ENCODE results near the gene ARTN.

The ARTN gene

GRCh38 chr1:43970502-43970901 lies 36.9 kb downstream of the ARTN start:
- no peak for DNase-seq (ENCODE audit: low read depth in 2 of 2, low spot score in 1 of 2)

DNA sequence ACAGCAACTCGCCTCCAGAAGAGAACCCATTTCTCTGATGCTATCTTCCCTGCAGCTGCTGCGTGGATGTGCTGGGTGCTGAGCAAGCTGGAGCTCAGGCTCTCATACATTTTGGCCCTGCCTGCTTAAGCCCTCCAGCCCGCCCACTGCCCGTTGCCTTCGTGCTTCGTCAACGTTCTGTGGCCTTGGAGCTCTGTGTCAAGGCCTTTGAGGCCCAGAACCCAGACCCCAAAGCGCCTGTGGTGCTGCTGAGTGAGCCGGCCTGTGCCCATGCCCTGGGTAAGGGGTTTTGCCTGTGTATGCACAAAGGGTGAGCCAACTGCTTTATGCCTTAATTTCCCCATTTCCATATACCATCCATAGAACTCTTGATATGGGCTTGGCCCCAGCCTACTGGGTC lies 37.3 kb downstream of the ARTN start:
- no peak for DNase-seq (ENCODE audit: low read depth in 2 of 2, low spot score in 1 of 2)

DNA sequence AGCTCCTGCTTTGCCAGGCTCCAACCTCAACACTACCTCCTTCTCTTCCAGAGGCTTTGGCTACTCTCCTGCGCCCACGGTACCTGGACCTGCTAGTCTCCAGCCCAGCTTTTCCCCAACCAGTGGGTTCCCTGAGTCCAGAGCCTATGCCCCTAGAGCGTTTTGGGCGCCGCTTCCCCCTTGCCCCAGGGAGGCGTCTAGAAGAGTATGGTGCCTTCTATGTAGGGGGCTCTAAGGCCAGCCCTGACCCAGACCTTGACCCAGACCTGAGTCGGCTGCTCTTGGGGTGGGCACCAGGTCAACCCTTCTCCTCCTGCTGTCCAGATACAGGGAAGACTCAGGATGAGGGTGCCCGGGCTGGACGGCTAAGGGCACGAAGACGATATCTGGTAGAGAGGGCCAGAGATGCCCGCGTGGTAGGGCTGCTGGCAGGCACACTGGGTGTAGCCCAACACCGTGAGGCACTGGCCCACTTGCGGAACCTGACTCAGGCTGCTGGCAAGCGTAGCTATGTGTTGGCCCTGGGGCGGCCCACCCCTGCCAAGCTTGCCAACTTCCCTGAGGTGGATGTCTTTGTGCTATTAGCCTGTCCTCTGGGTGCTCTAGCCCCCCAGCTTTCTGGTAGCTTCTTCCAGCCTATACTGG lies 37.9 kb downstream of the ARTN start:
- DNase-seq (ENCODE audit: low read depth in 2 of 2, low spot score in 1 of 2), result no peak

- DNase-seq (ENCODE audit: low read depth in 2 of 2, low spot score in 1 of 2), result no peak
These were observed 40.4 kb downstream of the ARTN start for GRCh38 chr1:43973981-43974442.

GRCh38 chr1:43974443-43975248 lies 41.0 kb downstream of the ARTN start, which contains the start of gene ATP6V0B:
ATP6V0B (plus strand) TSS chr1:43974960; CDS start chr1:43975041, 81 bp downstream.
- peak; percentile 83 to 89 for DNase-seq (ENCODE audit: low read depth in 2 of 2, low spot score in 1 of 2)

GRCh38 chr1:43975249-43975961 lies 41.8 kb downstream of the ARTN start:
- no peak for DNase-seq (ENCODE audit: low read depth in 2 of 2, low spot score in 1 of 2)

DNA sequence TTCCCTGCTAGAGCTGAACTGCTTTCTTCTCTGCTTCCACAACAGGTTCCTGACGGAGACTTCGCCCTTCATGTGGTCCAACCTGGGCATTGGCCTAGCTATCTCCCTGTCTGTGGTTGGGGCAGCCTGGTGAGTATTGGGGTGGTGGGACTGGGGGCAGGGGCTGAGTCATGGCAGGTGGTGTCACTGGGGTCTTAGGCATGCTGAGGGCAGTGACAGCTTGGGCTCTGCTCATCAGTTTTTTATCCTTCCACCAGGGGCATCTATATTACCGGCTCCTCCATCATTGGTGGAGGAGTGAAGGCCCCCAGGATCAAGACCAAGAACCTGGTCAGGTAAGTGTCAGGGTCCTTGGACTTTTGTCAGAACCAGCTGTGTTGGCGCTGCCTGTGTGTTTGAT lies 42.4 kb downstream of the ARTN start:
- no peak for DNase-seq (ENCODE audit: low read depth in 2 of 2, low spot score in 1 of 2)

DNA sequence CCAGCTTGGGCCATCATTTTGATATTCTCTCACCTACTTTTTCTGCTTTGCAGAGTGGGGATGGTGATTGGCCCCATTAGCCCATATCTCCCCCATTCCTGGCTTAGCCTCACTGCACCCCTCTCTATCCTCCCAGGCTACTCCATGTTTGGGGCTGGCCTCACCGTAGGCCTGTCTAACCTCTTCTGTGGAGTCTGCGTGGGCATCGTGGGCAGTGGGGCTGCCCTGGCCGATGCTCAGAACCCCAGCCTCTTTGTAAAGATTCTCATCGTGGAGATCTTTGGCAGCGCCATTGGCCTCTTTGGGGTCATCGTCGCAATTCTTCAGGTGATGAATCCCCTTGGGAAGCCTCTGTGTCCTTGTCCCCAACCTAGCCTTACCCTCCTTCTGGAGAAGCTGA lies 43.3 kb downstream of the ARTN start:
- DNase-seq (ENCODE audit: low read depth in 2 of 2, low spot score in 1 of 2), result no peak

- no peak for DNase-seq (ENCODE audit: low read depth in 2 of 2, low spot score in 1 of 2)
These were observed 44.0 kb downstream of the ARTN start for GRCh38 chr1:43977376-43978263.

DNA sequence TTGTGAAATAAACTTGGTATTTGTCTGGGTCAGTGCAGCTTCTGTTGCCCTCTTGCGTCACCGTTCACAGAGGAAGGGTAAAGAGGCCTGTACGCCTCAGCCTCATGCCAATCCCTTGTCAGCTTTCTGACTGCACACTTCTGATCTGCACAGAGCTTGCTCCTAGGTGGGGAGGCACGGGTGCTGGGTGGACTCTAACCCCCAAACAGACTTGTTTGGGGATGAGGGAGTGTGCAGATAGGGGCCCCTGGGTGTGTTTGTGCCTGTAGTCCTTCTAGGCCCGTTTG lies 44.6 kb downstream of the ARTN start:
- DNase-seq (ENCODE audit: low read depth in 2 of 2, low spot score in 1 of 2), result no peak

DNA sequence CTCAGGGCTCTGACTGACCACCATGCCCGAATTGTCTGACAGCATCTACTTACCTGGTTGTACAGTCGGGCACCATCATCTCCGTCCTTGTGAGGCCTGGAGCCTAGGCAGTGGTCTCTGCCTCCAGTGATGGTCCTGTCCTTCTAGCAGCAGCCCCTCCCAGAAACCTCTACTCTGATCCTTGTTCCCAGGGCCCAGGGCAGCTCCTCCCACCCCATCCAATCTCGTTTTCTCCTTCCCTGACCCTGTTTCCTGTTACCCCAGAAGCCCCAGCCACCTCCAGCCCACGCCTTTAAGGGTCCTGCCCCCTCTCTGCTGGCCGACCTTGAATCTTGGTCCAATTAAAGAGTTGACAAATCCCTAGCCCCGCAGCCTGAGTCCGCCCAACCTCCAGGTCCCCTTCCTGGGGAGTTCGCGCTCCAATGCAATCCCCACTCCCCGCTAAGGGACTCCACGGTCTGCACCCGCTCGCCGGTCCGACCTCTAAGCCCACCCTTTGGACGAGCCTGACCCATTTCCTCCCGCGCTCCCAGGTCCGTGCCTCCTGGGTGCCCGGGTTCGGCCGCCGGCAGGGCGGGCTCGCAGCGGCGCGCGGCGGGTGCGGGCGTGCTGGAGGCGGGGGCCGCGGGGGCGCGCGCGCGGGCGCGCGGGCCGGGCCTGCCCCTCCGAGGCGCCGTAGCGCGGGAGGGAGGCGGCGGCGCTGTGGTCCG lies 45.1 kb downstream of the ARTN start, which contains the start of gene B4GALT2:
TSS of gene B4GALT2 (plus strand) at position 660 of the 710 bp plus-strand sequence. CDS start 1,951 bp downstream, outside the sequence.
- no peak for DNase-seq (ENCODE audit: low read depth in 2 of 2, low spot score in 1 of 2)

DNA sequence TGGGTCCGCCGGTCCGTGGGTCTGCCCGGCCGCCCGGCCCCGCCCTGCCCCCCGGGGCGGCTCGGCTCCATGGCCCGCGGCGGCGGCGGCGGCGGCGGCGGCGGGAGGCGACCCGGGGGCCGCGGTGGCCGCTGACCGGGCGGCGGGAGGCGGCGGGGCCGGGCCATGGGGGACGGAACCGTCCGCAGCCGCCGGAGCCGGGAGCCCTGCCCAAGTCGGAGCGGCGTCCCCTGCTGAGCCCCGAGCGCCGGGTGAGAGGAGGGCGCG lies 45.6 kb downstream of the ARTN start:
- no peak for DNase-seq (ENCODE audit: low read depth in 2 of 2, low spot score in 1 of 2)

DNA sequence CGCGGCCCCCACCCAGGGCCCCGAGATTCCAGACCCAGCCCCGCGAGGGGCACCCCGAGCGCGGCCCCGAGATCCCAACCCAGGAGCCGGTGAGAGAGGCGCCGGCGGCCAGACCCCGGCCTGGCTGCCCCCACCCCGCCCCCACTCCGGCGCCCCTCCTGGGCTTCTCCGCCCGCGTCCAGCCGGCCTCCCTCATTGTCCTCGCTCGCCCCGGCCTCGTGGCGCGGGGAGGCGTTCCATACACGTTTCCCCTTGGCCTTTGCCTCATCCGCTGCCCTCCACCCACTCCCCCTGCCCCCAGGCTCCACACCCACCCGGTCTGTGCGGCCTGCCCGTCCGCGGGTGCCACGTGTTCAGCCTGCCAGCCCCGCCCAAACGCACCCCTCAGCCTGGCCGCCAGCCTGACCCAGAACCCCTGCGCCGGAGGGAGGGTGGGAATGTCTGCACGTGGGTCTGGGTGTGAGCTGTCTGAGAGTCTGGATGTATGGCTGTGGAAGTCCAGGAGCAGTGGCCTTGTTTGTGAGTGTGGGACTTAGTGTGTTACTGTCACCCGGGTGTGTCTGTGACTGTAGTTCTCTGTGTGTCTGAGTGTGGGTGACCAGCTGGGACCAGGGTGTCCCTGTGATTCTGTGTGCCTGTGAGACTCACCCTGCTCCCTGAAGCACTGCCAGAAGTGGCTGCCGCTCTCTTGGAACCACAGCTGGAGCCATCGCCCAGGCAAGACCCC lies 46.1 kb downstream of the ARTN start:
- no peak for DNase-seq (ENCODE audit: low read depth in 2 of 2, low spot score in 1 of 2)

DNA sequence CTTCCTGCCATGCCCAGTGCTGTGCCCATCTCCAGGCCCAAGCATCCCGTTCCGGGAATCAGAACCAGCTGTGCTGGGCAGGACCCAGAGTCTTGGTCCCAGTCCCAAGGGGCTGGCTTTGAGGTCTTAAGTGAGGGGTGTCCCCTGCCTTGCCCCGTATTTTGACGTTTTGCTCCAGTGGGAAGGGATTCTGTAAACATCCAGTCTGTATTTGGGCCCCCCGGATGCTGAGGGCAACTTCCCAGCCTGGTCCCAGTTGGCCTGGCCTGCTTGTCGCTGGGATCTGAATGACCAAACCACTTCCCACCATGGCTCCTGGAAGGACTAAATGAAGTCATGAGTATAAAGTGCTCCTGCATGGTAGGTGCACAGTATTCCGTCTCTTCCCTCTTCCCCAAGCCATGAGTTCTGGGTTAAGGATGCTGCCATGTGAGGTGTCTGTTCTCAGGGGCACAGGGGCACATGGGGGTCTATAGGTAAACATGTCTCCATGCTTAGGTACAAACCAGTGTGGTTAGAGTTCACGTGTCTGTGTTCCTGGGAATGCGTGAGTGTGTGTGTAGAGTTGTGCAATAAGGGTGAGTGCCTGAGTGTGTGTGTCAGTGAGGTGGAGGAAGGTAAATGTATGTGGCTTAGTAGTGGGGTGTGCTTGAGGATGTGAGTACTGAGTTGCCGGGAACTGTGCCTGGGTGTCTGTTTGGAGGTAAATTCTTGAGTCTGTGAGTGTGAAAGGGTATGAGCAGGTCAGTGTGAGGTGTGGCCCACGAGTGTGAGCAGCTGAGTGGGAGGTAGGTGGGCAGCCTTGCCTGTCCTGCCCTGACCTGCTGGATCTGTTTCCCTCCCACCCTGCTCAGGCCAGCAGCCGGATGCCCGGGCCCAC lies 46.9 kb downstream of the ARTN start:
- DNase-seq (ENCODE audit: low read depth in 2 of 2, low spot score in 1 of 2), result no peak

DNA sequence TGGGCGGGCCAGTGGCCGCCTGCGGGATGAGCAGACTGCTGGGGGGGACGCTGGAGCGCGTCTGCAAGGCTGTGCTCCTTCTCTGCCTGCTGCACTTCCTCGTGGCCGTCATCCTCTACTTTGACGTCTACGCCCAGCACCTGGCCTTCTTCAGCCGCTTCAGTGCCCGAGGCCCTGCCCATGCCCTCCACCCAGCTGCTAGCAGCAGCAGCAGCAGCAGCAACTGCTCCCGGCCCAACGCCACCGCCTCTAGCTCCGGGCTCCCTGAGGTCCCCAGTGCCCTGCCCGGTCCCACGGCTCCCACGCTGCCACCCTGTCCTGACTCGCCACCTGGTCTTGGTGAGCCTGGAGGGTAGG lies 47.5 kb downstream of the ARTN start:
- DNase-seq (ENCODE audit: low read depth in 2 of 2, low spot score in 1 of 2), result no peak

GRCh38 chr1:43981636-43982035 lies 48.0 kb downstream of the ARTN start:
- DNase-seq (ENCODE audit: low read depth in 2 of 2, low spot score in 1 of 2), result no peak

DNA sequence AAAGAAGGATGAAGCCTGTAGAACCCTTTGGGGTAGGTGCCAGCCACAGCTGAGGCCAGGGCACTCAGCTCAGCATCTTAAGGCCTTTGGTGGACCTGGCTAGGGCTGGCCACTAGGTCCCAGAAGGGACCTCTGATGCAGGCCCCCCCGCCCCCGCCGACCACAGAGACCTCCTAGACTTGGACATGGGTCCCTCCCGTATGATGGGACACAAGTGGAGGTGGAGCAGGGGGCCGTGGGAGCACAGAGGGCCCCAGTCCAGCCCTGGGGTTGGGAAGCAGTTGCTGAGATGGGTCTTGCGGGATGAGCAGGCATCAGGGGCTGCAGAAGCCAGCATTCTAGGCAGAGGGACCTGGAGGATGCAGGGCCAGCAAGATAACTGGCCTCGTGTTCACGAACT lies 48.6 kb downstream of the ARTN start:
- DNase-seq (ENCODE audit: low read depth in 2 of 2, low spot score in 1 of 2), result no peak

GRCh38 chr1:43982808-43983207 lies 49.2 kb downstream of the ARTN start:
- no peak for DNase-seq (ENCODE audit: low read depth in 2 of 2, low spot score in 1 of 2)

DNA sequence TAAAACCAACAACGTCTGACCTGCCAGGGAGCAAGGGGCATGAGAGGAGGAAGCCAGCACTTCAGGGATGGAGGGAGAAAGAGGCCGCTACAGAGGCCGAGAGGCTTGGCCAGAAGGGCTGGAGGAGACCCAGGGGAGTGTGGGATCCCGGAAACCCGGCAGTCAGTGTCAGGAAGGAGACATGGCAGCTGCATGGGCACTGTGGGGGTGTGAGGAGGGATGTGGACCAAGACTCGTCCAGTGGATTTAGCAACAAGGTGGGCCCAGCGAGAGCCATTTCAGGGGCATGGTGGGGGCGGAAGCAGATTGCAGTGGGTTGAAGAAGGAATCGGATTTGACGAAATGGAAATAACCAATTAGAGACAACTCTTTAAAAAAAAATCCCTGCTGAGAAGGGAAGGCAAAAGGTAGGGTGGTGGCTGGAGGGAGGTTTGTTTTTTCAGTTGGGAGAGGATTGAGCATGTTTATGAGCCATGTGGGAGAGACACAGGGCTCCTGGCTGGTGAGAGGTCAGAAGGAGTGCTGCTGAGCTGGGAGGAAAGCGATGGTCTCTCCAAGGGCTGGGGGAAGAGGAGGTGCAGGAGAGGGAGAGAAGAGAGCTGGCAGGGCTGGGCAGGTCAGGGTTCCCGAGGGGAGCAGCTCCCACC lies 49.8 kb downstream of the ARTN start:
- no peak for DNase-seq (ENCODE audit: low read depth in 2 of 2, low spot score in 1 of 2)

All from stimulated activated CD8-positive, alpha-beta memory T cell treated with anti-CD3 and anti-CD28 coated beads, Interleukin-4, amount 100 ng/mL, for 1 hour (primary cell).